GM19239 (cell line): ENCODE measurements around the gene POM121C.
"Not testable (repeated sequence)": the region's sequence is repeated elsewhere in the genome, so short reads cannot be mapped to it uniquely, and the experiment has no call there.

Experiments
- DNase-seq: peaks from one replicate; pipeline ENCODE4 v3.0.0; 2011; ENCODE audit warnings: low spot score; ENCODE audit not compliant: insufficient read length
- FAIRE-seq: peaks from 2 replicates; lab custom pipeline; 2011; peaks lifted over from hg19 to GRCh38; lab: Jason Lieb, UNC

Gene POM121C

GRCh38 chr7:75398771-75399700 lies 87.1 kb downstream of the POM121C start:
- peak; percentile 91 for FAIRE-seq
- DNase-seq = not testable (repeated sequence)

- FAIRE-seq, DNase-seq: not testable (repeated sequence)
Measured at GRCh38 chr7:75397865-75398264, 88.2 kb downstream of the POM121C start.

- FAIRE-seq = not testable (repeated sequence)
Measured at GRCh38 chr7:75395329-75395728, 90.8 kb downstream of the POM121C start, which contains the start of gene TRIM73. Gene TRIM73 (plus strand): TSS chr7:75395629. CDS start chr7:75398934, 3,305 bp downstream.

GRCh38 chr7:75393194-75393593 lies 92.9 kb downstream of the POM121C start:
- not testable (repeated sequence) for DNase-seq, FAIRE-seq

More at GRCh38 chr7:75395329-75395728, 90.8 kb downstream of the POM121C start, which contains the start of gene TRIM73:
- DNase-seq = not testable (repeated sequence)

GRCh38 chr7:75374519-75375317 lies 111.4 kb downstream of the POM121C start:
- not testable (repeated sequence) for FAIRE-seq

GRCh38 chr7:75374144-75374518 lies 112.0 kb downstream of the POM121C start:
- not testable (repeated sequence) for FAIRE-seq, DNase-seq

More at GRCh38 chr7:75374519-75375317, 111.4 kb downstream of the POM121C start:
- not testable (repeated sequence) for DNase-seq

GRCh38 chr7:75367313-75367712 lies 118.8 kb downstream of the POM121C start:
- FAIRE-seq, DNase-seq: not testable (repeated sequence)
